Measurements from ENCODE around the gene RASA4B. TPM values are rescaled to one million over a fixed set of nuclear protein-coding genes. Genes with fewer than 3 reads are reported as not detected.
"Not testable (repeated sequence)": the region's sequence is repeated elsewhere in the genome, so short reads cannot be mapped to it uniquely, and the experiment has no call there.

Gene RASA4B
- total RNA-seq, 4 donors from 2014 or later: 10.8 to 59.0 (median 21.2) TPM

- intact Hi-C loops (cut with DNase I; ENCODE audit: low total_unique reads): no loop called here
- Histone ChIP-seq H3K27ac (no peak overlapping the region), H3K27me3 (no peaks in the 10 kb centered on the region), H3K4me1 (no peaks in the 10 kb centered on the region), H3K4me3 (no peak overlapping the region), H3K9me3 (no peaks in the 10 kb centered on the region), H3K36me3 (no peaks in the 10 kb centered on the region)
- no peak for DNase-seq
- no peak for TF ChIP-seq CTCF (IDR thresholded peaks at IDR 0.05)
- no peak for TF ChIP-seq POLR2A (IDR thresholded peaks at IDR 0.05)
These were observed 62.0 kb downstream of the RASA4B start for GRCh38 chr7:102455596-102455995.

DNA sequence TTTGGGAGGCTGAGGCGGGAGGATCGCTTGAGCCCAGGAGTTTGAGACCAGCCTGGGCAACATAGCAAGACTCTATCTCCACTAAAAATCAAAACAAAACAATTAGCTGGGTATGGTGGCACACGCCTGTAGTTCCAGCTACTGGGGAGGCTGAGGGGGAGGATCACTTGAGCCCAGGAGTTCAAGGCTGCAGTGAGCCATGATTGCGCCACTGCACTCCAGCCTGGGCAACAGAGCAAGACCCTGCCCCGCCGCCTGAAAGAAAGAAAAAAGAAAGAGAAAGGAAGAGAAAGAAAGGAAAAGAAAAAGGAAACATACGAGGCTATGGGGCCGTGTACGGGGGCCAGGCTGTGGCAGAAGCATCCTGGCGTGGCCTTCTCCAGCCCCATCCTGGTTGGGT, 62.6 kb downstream of the RASA4B start:
- H3K9me3 ChIP-seq; H3K4me3 ChIP-seq; intact Hi-C loops (cut with DNase I; ENCODE audit: low total_unique reads); H3K4me1 ChIP-seq; H3K36me3 ChIP-seq; DNase-seq; H3K27me3 ChIP-seq; H3K27ac ChIP-seq: not testable (repeated sequence)

DNA sequence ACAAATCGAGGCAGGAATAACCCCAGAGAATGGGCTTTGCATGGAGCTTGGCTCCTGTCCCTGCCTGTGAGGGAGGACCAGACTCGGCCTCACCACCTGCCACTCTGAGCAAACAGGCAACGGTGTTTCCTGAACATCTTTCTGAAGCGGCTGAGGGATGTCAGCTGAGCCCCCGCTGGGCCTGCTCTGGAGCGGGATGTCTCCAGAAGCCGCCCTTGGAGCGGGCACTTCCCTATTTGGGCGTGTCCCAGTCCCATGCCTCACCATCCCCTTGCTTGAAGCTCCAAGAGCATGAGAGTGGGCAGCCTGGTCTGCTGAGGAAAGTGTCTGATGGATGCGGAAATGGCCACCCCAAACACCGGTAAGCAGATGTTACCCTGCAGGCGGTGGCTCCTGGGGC, 63.1 kb downstream of the RASA4B start:
- H3K27ac ChIP-seq: no peak overlapping the region
- TF ChIP-seq CTCF (IDR thresholded peaks at IDR 0.05): no peak
- intact Hi-C loops (cut with DNase I; ENCODE audit: low total_unique reads): no loop called here
- no peaks in the 10 kb centered on the region for H3K4me1 ChIP-seq
- no peaks in the 10 kb centered on the region for H3K36me3 ChIP-seq
- no peak overlapping the region for H3K4me3 ChIP-seq
- no peaks in the 10 kb centered on the region for H3K9me3 ChIP-seq
- no peak for DNase-seq
- no peaks in the 10 kb centered on the region for H3K27me3 ChIP-seq

DNA sequence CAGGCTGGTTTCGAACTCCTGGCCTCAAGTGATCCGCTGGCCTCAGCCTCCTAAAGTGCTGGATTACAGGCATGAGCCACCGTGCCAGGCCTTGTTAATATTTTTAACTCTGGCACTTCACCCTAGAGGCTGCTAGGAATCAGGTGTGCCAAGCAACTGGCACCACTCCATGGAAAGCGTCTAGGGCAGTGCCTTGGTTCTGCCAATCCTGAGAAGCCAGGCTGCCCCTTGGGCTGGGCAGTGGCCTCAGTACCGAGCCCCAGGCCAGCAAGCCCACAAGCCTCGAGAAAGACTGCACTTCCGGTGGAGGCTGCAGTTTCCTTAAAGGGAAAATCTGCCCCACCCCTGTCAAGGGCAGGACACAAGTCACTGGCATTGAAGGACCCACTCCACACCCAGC, 64.3 kb downstream of the RASA4B start:
- Histone ChIP-seq H3K4me3 (no peak overlapping the region), H3K9me3 (no peaks in the 10 kb centered on the region), H3K36me3 (no peaks in the 10 kb centered on the region), H3K27me3 (no peaks in the 10 kb centered on the region), H3K27ac (no peak overlapping the region), H3K4me1 (no peaks in the 10 kb centered on the region)
- TF ChIP-seq POLR2A (IDR thresholded peaks at IDR 0.05): no peak
- no peak for TF ChIP-seq CTCF (IDR thresholded peaks at IDR 0.05)
- no peak for DNase-seq
- intact Hi-C loops (cut with DNase I; ENCODE audit: low total_unique reads): no loop called here

- no peak for TF ChIP-seq POLR2A (IDR thresholded peaks at IDR 0.05)
- TF ChIP-seq CTCF (IDR thresholded peaks at IDR 0.05): no peak
- Histone ChIP-seq H3K9me3 (no peaks in the 10 kb centered on the region), H3K27ac (no peak overlapping the region), H3K4me1 (no peaks in the 10 kb centered on the region), H3K36me3 (no peaks in the 10 kb centered on the region), H3K4me3 (no peak overlapping the region), H3K27me3 (no peaks in the 10 kb centered on the region)
- intact Hi-C loops (cut with DNase I; ENCODE audit: low total_unique reads): no loop called here
- DNase-seq: no peak
These were observed 65.1 kb downstream of the RASA4B start for GRCh38 chr7:102452451-102452850.

DNA sequence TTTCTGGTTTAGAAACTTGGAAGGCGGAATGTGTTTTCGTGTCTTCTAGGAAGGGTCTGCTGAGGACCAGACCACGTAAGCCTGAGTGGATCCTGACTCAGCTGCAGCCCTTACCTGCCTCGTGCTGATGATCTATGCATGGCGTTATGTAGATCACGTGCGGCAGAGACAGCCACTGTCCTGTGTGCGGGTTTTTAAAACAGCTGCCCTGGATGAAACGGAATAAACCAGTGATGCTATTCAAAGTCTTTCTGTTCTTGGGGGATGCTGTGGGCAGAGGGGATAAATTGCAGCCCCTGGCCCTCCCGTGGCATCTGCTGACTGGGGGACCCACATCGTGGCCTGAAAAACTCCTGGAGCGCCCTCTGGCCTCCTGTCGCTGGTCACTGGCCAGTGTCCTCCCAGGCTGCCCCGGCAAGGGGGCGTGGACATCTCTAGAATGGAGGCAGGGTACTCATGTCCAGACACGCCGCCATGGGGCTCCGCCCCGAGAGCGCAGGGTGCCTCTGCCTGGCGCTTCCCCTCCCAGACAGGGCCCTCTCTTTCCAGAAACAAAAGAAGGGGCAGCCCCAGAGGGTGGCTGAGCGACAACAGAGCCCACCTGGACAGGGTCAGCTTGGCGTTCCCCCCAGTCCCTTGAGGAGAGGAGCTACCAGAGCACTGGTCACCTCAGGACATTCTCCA, 66.1 kb downstream of the RASA4B start:
- DNase-seq: no peak
- Histone ChIP-seq H3K9me3 (no peaks in the 10 kb centered on the region), H3K27ac (no peak overlapping the region), H3K4me1 (no peaks in the 10 kb centered on the region), H3K4me3 (no peak overlapping the region), H3K27me3 (no peaks in the 10 kb centered on the region), H3K36me3 (no peaks in the 10 kb centered on the region)
- intact Hi-C loops (cut with DNase I; ENCODE audit: low total_unique reads): no loop called here
- TF ChIP-seq CTCF (IDR thresholded peaks at IDR 0.05) (no peak), POLR2A (IDR thresholded peaks at IDR 0.05) (no peak)

All from uterus (tissue), 4 donors.